Tibial artery (tissue), 4 donors: ENCODE results near the gene DPPA4.

Experiments used
- DNase-seq, 2 donors: peaks; one replicate each; pipeline ENCODE4 v3.0.0-alpha.2; 2019
- H3K27ac ChIP-seq, 2 donors: fragments of 200-600 bp; sonication (generic) in 1 of 2; 1 replicate in 1 of 2; 2 replicates in 1 of 2; pipeline ENCODE4 v1.5.1; 2018 to 2019; ENCODE audit warnings: mild to moderate bottlenecking in 1 of 2
- H3K27me3 ChIP-seq, 2 donors: fragments of 200-600 bp; sonication (generic) in 1 of 2; one replicate each; pipeline versions ENCODE4 v1.5.1 to v1.6.0; 2016 to 2019
- H3K36me3 ChIP-seq, 3 donors: fragments of 200-600 bp; sonication (generic) in 2 of 3; one replicate each; pipeline ENCODE4 v1.5.1; 2016 to 2019; ENCODE audit warnings: mild to moderate bottlenecking in 2 of 3
- H3K4me1 ChIP-seq, 4 donors: fragments of 200-600 bp; sonication (generic) in 2 of 4; 1 replicate in 3 of 4; 2 replicates in 1 of 4; pipeline ENCODE4 v1.5.1; 2016 to 2019
- H3K4me3 ChIP-seq, 2 donors: fragments of 200-600 bp; sonication (generic) in 1 of 2; 1 replicate in 1 of 2; 2 replicates in 1 of 2; pipeline ENCODE4 v1.5.1; 2018 to 2019; ENCODE audit warnings: mild to moderate bottlenecking in 2 of 2
- H3K9me3 ChIP-seq, 3 donors: fragments of 200-600 bp; sonication (generic) in 1 of 3; one replicate each; pipeline ENCODE4 v1.5.1; 2016 to 2019
- CTCF ChIP-seq, 2 experiments: fragments of 200-600 bp in 1 of 2; fragments of 450-650 bp in 1 of 2; IDR thresholded peaks; one replicate each; pipeline ENCODE4 v1.5.1; 2017 to 2019; ENCODE audit warnings: antibody characterized with exemption in 2 of 2, mild to moderate bottlenecking in 1 of 2, moderate library complexity in 1 of 2
- intact Hi-C: fragments of 100-400 bp; cut with DNase I; formaldehyde crosslinking; loops from one replicate; pipeline ENCODE4 v1.15.0; 2023; ENCODE audit warnings: low total_unique reads

DPPA4 gene

GRCh38 chr3:109356442-109357155, 19.3 kb upstream of the DPPA4 start:
- H3K4me1 ChIP-seq: no peaks in the 10 kb centered on the region
- H3K36me3 ChIP-seq: no peaks in the 10 kb centered on the region
- H3K27ac ChIP-seq: no peak overlapping the region
- no peak overlapping the region for H3K4me3 ChIP-seq
- no peak for DNase-seq
- H3K9me3 ChIP-seq: no peaks in the 10 kb centered on the region
- H3K27me3 ChIP-seq: no peaks in the 10 kb centered on the region
- intact Hi-C loops: no loop called here
- TF ChIP-seq CTCF (IDR thresholded peaks at IDR 0.05): no peak

GRCh38 chr3:109355625-109356441, 18.5 kb upstream of the DPPA4 start:
- intact Hi-C loops: no loop called here

GRCh38 chr3:109353057-109353456, 15.7 kb upstream of the DPPA4 start:
- Histone ChIP-seq H3K9me3 (no peaks in the 10 kb centered on the region), H3K4me1 (no peaks in the 10 kb centered on the region), H3K27me3 (no peaks in the 10 kb centered on the region), H3K36me3 (no peaks in the 10 kb centered on the region), H3K27ac (no peak overlapping the region), H3K4me3 (no peak overlapping the region)
- intact Hi-C loops: no loop called here
- no peak for DNase-seq
- no peak for TF ChIP-seq CTCF (IDR thresholded peaks at IDR 0.05)

More at GRCh38 chr3:109355625-109356441, 18.5 kb upstream of the DPPA4 start:
- no peaks in the 10 kb centered on the region for H3K9me3 ChIP-seq
- H3K27me3 ChIP-seq: no peaks in the 10 kb centered on the region
- no peak overlapping the region for H3K4me3 ChIP-seq
- no peak for TF ChIP-seq CTCF (IDR thresholded peaks at IDR 0.05)
- no peak for DNase-seq
- H3K36me3 ChIP-seq: no peaks in the 10 kb centered on the region
- H3K27ac ChIP-seq: no peak overlapping the region
- H3K4me1 ChIP-seq: no peaks in the 10 kb centered on the region

- Histone ChIP-seq H3K4me1 (no peaks in the 10 kb centered on the region), H3K9me3 (no peaks in the 10 kb centered on the region), H3K36me3 (no peaks in the 10 kb centered on the region), H3K4me3 (no peak overlapping the region), H3K27ac (no peak overlapping the region), H3K27me3 (no peaks in the 10 kb centered on the region)
- DNase-seq: no peak
- intact Hi-C loops: no loop called here
- TF ChIP-seq CTCF (IDR thresholded peaks at IDR 0.05): no peak
Measured at GRCh38 chr3:109351231-109351630, 13.9 kb upstream of the DPPA4 start.

GRCh38 chr3:109346770-109347295, 9.5 kb upstream of the DPPA4 start:
- H3K27ac ChIP-seq: no peak overlapping the region
- no peaks in the 10 kb centered on the region for H3K4me1 ChIP-seq
- intact Hi-C loops: no loop called here
- no peaks in the 10 kb centered on the region for H3K27me3 ChIP-seq
- no peak for TF ChIP-seq CTCF (IDR thresholded peaks at IDR 0.05)
- DNase-seq: no peak
- no peaks in the 10 kb centered on the region for H3K9me3 ChIP-seq
- H3K4me3 ChIP-seq: no peak overlapping the region
- H3K36me3 ChIP-seq: no peaks in the 10 kb centered on the region
